ENCODE results near the gene ERF. TPM values are rescaled to one million over a fixed set of nuclear protein-coding genes. Genes with fewer than 3 reads are reported as not detected.

ERF gene
- total and polyA plus RNA-seq, 2 of the 4 experiments (the other 2 are of a cell fraction), result 5.2 to 32.4 TPM

- peaks cover 22% of the 10 kb centered on the region; the same call in 1 of the 2 replicates for H4K20me1 ChIP-seq (ENCODE audit: insufficient read depth, low read length)
- H3K9me3 ChIP-seq (ENCODE audit: control insufficient read depth, insufficient read depth, low read length), result no peaks in the 10 kb centered on the region
- ChIA-PET CTCF (no interaction called here), POLR2A (ENCODE audit: unreplicated experiment) (no interaction called here)
- no peak for TF ChIP-seq USF2 (IDR thresholded peaks at IDR 0.05; ENCODE audit: low read depth, low read length)
- no peak for TF ChIP-seq RFX5 (IDR thresholded peaks at IDR 0.05; ENCODE audit: low read depth, low read length)
- TF ChIP-seq SMC3 (IDR thresholded peaks at IDR 0.05; ENCODE audit: low read depth, low read length), result no peak
- no peak for TF ChIP-seq FOS (IDR thresholded peaks at IDR 0.05; ENCODE audit: low read depth, low read length)
- TF ChIP-seq MAFK (IDR thresholded peaks at IDR 0.05; ENCODE audit: low read depth, low read length), result no peak
- no peak for TF ChIP-seq CEBPB (IDR thresholded peaks at IDR 0.05; ENCODE audit: low read depth, low read length)
- no peak for TF ChIP-seq BHLHE40 (IDR thresholded peaks at IDR 0.05; ENCODE audit: low read depth, low read length)
- TF ChIP-seq CTCF (conservative IDR thresholded peaks at IDR 0.05; ENCODE audit: low read depth, low read length), result no peak
- no peak for TF ChIP-seq MAZ (IDR thresholded peaks at IDR 0.05; ENCODE audit: borderline replicate concordance, low read depth, low read length)
- no peak for TF ChIP-seq RCOR1 (IDR thresholded peaks at IDR 0.05; ENCODE audit: insufficient replicate concordance, low read length)
- no peak for TF ChIP-seq ELK1 (IDR thresholded peaks at IDR 0.05; ENCODE audit: borderline replicate concordance, low read depth, low read length)
- no peak for TF ChIP-seq CHD1 (IDR thresholded peaks at IDR 0.05; ENCODE audit: low read depth, low read length)
- TF ChIP-seq MXI1 (IDR thresholded peaks at IDR 0.05; ENCODE audit: borderline replicate concordance, low read depth, low read length), result no peak
- TF ChIP-seq NFE2L2 (IDR thresholded peaks at IDR 0.05; ENCODE audit: low read depth, low read length), result no peak
- no peak for TF ChIP-seq RAD21 (IDR thresholded peaks at IDR 0.05; ENCODE audit: low read length)
- no peak for TF ChIP-seq POLR2A (IDR thresholded peaks at IDR 0.05; ENCODE audit: low read depth, low read length)
- no peak overlapping the region for H3K27ac ChIP-seq (ENCODE audit: insufficient read depth, low read length)
- no peak overlapping the region for H4K8ac ChIP-seq (ENCODE audit: low read depth in 2 of 2, low read length in 2 of 2)
- H2AK9ac ChIP-seq (replicated peaks; ENCODE audit: low read depth, low read length, poor library complexity), result no peak overlapping the region
- no peaks in the 10 kb centered on the region for H3K27me3 ChIP-seq (ENCODE audit: control insufficient read depth, insufficient read depth, low read length)
- H2AK5ac ChIP-seq (ENCODE audit: low read depth, low read length), result no peak overlapping the region
- no peak overlapping the region for H4K5ac ChIP-seq (ENCODE audit: low read depth, low read length)
- DNase-seq (no peak), ATAC-seq (ENCODE audit: low read depth) (no peak)
- H2BK20ac ChIP-seq (ENCODE audit: low read depth, low read length), result no peak overlapping the region
- H3K79me1 ChIP-seq (ENCODE audit: low read depth in 1 of 2, low read length in 2 of 2), result peaks cover 37 to 71% of the 10 kb centered on the region in 2 experiments
- intact Hi-C loops (cut with micrococcal nuclease) (no loop called here), in situ Hi-C loops (cut with MboI; ENCODE audit: low sequenced_read_pairs) (no loop called here), dilution Hi-C loops (cut with HindIII; ENCODE audit: low sequenced_read_pairs, unreplicated experiment) (no loop called here)
- no peak overlapping the region for H3K18ac ChIP-seq (ENCODE audit: low read depth, low read length)
- H4K91ac ChIP-seq (ENCODE audit: insufficient read depth, low read depth, low read length), result no peak overlapping the region
- H3K9me1 ChIP-seq (ENCODE audit: insufficient read depth, low read length), result peaks cover 8% of the 10 kb centered on the region; the same call in 1 of the 2 replicates
- H3K9ac ChIP-seq (ENCODE audit: low read depth, low read length), result no peak overlapping the region
- no peak overlapping the region for H3K56ac ChIP-seq (ENCODE audit: extremely low read depth, insufficient read depth, low read length)
- H2BK120ac ChIP-seq (ENCODE audit: low read depth, low read length), result no peak overlapping the region
- no peak overlapping the region for H3K4me2 ChIP-seq (ENCODE audit: low read depth, low read length)
- H3K23ac ChIP-seq (ENCODE audit: low read depth, low read length), result no peak overlapping the region
- H2BK15ac ChIP-seq (ENCODE audit: low read depth, low read length), result no peak overlapping the region
- H3K36me3 ChIP-seq (ENCODE audit: control insufficient read depth, insufficient read depth, low read length), result peaks cover 29% of the 10 kb centered on the region
- H3K4ac ChIP-seq (ENCODE audit: low read depth, low read length), result no peak overlapping the region
- no peak overlapping the region for H3K14ac ChIP-seq (replicated peaks; ENCODE audit: low read depth, low read length)
- no peak overlapping the region for H2AFZ ChIP-seq (replicated peaks; ENCODE audit: low read length, poor library complexity)
- no TSS peak for BruUV-seq (replicated peaks)
- WGBS, 2 experiments (ENCODE audit: extremely low coverage in 2 of 2, insufficient read length in 1 of 2), result 98% methylated on average over 18 of the region's 23 CpGs; no CpG with 5 or more reads in 1 of the 2 experiments
- peaks cover 15% of the 10 kb centered on the region for H3K4me1 ChIP-seq (ENCODE audit: control insufficient read depth, insufficient read depth, low read length)
- no peak overlapping the region for H3K4me3 ChIP-seq (ENCODE audit: insufficient read depth, low read depth, low read length)
- H2BK5ac ChIP-seq (ENCODE audit: low read depth, low read length, poor library complexity, severe bottlenecking), result no peak overlapping the region
Observed at GRCh38 chr19:42272989-42273406, 18.1 kb upstream of the ERF start.
